Calu3 (cell line): Measurements from ENCODE around the gene POLL. TPM values are rescaled to one million over a fixed set of nuclear protein-coding genes. Genes with fewer than 3 reads are reported as not detected.
A peak's percentile ranks its signal among the peaks of the same experiment; 100 is the strongest.

Experiments
- BruUV-seq: library from RNA; stranded (reverse); fragments of 400-500 nt; replicated peaks from 2 replicates; lab custom pipeline; 2021; lab: Mats Ljungman, UMichigan
- CTCF ChIA-PET: fragments of 300-600 bp; sonication (Branson Sonifier 250); formaldehyde crosslinking; loops from one replicate; lab custom pipeline; 2022; ENCODE audit warnings: antibody characterized with exemption; lab: Charles Lee
- DNase-seq: peaks from one replicate; pipeline ENCODE4 v3.0.0; 2022
- H3K27ac Mint-ChIP-seq: one replicate; pipeline ENCODE4 v1.8.0; 2022; ENCODE audit warnings: mixed read lengths; ENCODE audit not compliant: unreplicated experiment
- H3K27me3 Mint-ChIP-seq: one replicate; pipeline ENCODE4 v1.8.0; 2022; ENCODE audit warnings: mixed read lengths; ENCODE audit not compliant: unreplicated experiment
- H3K36me3 Mint-ChIP-seq: one replicate; pipeline ENCODE4 v1.8.0; 2022; ENCODE audit warnings: mild to moderate bottlenecking, moderate library complexity, mixed read lengths; ENCODE audit not compliant: insufficient read depth, unreplicated experiment
- H3K4me1 Mint-ChIP-seq: one replicate; pipeline ENCODE4 v1.8.0; 2022; ENCODE audit warnings: mild to moderate bottlenecking, low read depth, mixed read lengths; ENCODE audit not compliant: unreplicated experiment
- H3K4me3 Mint-ChIP-seq: one replicate; pipeline ENCODE4 v1.8.0; 2022; ENCODE audit warnings: mild to moderate bottlenecking, low read depth, moderate library complexity, mixed read lengths; ENCODE audit not compliant: unreplicated experiment
- H3K9me3 Mint-ChIP-seq: one replicate; pipeline ENCODE4 v1.8.0; 2022; ENCODE audit warnings: low read depth, mixed read lengths; ENCODE audit not compliant: unreplicated experiment
- CTCF ChIP-seq: fragments of 200-600 bp; IDR thresholded peaks from one replicate; pipeline ENCODE4 v1.8.0; 2022; ENCODE audit warnings: antibody characterized with exemption; ENCODE audit not compliant: unreplicated experiment
- intact Hi-C: fragments of 100-400 bp; cut with micrococcal nuclease; formaldehyde crosslinking; loops from one replicate; pipeline ENCODE4 v1.10.0; 2022; ENCODE audit not compliant: unreplicated experiment
- total RNA-seq: library from RNA; stranded (reverse); gene quantifications from 2 replicates; pipeline ENCODE4 v1.2.3, GENCODE V29; 2022

The POLL gene
- total RNA-seq, 1 experiment from 2014 or later, result 28.4 TPM

DNA sequence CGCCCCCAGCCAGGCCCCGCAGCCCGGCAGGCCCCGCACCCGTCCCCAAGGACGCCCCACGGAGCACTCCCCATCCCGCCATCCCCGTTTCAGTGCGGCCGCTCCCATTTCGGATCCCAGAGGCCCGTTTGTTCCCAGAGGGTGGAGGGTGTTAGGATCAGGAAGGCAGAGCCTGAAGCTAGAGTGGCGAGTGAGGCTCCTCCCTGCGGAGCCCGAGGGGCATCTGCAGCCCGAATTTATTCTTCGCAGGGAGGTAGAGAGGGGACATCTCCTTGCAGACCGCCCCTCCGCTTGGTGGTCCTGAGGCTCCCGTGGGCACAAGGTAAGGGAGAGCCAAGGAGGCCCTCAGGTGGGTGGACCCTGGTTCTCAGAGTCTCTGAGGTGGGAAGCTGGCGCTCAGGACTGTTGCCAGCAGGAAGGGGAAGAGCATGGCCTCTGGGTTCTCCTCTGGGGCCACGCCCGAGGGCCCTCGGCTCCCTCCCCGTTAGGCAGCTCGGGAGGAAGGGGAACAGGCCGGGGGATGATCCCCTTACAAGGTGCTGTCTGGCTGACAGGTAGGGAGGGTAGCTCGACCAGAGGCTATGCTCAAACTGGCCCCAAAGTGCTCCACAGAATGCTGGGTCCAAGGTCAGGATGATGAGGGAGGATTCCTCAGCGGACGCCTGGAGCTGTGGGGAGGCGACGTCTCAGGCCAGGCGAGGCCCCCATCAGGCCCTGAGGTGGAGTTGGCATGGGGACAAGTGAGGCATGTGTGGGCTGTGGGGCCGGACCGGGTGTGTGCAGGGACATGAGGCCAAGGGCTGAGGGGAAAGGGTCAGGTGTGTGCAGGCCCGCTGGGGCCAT, 17.4 kb downstream of the POLL start:
- Mint-ChIP-seq H3K9me3 (no peaks in the 10 kb centered on the region), H3K27me3 (peaks cover 57% of the 10 kb centered on the region), H3K36me3 (peaks cover 19% of the 10 kb centered on the region), H3K4me1 (no peaks in the 10 kb centered on the region), H3K4me3 (peak overlapping the region; percentile 75), H3K27ac (no peak overlapping the region)
- no peak for TF ChIP-seq CTCF
- CTCF ChIA-PET, result interaction anchor here (0.5 to 1.5 kb wide), 13 partner anchors 8 to 1985 kb away, joined by 3 to 6 read pairs (median 3); partner anchors contain the start of genes DPCD and POLL
- BruUV-seq, result no TSS peak
- intact Hi-C loops, result loop anchor here (5.0 kb wide), 2 partner anchors 358 to 408 kb away; no protein-coding TSS in a partner anchor
- no peak for DNase-seq

DNA sequence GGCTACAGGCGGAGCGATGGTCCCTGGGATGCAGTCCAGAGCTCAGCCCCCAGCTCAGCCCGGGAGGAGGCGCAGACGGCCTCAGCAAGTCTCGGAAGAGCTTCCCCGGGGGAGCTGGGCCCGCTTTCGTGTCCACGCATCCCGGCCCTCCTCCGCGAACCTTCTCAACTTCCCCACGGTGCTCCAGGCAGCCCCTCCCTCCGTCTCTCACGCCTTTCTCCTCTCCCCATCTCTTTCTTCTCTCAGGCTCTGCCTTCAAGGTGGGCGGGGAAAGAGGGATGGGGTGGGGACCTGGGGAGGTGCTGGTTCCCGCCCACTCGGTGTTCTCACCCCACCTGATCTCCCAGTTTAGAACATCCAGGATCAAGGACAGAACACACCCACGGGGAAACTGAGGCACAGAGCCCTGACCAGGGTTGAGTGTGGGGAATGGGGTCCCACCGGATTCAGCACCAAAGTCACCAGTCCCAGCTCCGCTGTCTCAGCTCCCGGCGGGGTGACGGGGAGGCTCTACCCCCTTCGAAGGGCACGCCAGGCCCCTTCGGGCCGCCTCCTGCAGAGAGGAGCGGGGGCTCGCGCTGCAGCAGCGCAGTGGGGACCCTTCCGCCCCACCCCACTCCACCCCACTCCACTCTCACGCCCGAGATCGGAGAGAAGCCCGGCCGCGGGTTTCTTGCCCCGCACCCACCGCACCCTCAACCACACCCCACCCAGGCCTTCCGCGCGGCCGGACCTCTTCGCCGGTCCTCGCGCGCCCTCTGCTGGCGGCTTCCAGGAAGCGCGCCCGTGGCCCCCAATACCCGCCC, 18.2 kb downstream of the POLL start:
- no peaks in the 10 kb centered on the region for H3K9me3 Mint-ChIP-seq
- H3K36me3 Mint-ChIP-seq, result peaks cover 19% of the 10 kb centered on the region
- peak; percentile 85 for TF ChIP-seq CTCF
- CTCF ChIA-PET, result interaction anchor here (0.6 to 1.5 kb wide), 11 partner anchors 9 to 1986 kb away, joined by 3 to 11 read pairs (median 4); no protein-coding TSS in a partner anchor
- peak overlapping the region; percentile 75 for H3K4me3 Mint-ChIP-seq
- DNase-seq, result peak; percentile 76
- no TSS peak for BruUV-seq
- H3K27me3 Mint-ChIP-seq, result peaks cover 66% of the 10 kb centered on the region
- intact Hi-C loops, result loop anchor here (5.0 kb wide), 3 partner anchors 273 to 408 kb away; no protein-coding TSS in a partner anchor
- H3K27ac Mint-ChIP-seq, result no peak overlapping the region
- no peaks in the 10 kb centered on the region for H3K4me1 Mint-ChIP-seq

DNA sequence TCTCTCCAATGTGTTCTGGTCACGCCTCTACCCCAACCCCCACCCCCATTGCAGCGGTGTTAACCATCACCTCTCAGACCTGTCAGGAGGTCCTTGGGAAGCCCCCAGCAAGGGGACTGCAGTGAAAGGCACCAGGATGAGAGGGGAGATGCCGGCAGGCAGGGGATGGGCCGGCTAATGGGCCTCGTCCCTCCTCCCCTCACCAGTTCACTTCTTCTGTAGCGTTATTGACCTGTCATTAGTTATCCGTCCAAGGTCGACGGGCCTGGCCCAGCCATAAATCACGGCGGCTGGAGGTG, 18.8 kb downstream of the POLL start:
- CTCF ChIA-PET, result interaction anchor here (0.6 to 1.5 kb wide), 6 partner anchors 10 to 558 kb away, joined by 3 to 11 read pairs (median 4); no protein-coding TSS in a partner anchor
- intact Hi-C loops, result loop anchor here (5.0 kb wide), 1 partner anchor 272 kb away; no protein-coding TSS in a partner anchor

More for the DNA sequence above, 18.8 kb downstream of the POLL start:
- peaks cover 19% of the 10 kb centered on the region for H3K36me3 Mint-ChIP-seq
- no peaks in the 10 kb centered on the region for H3K9me3 Mint-ChIP-seq
- H3K27ac Mint-ChIP-seq, result no peak overlapping the region
- H3K27me3 Mint-ChIP-seq, result peaks cover 71% of the 10 kb centered on the region
- TF ChIP-seq CTCF, result no peak
- H3K4me1 Mint-ChIP-seq, result no peaks in the 10 kb centered on the region
- DNase-seq, result no peak
- no TSS peak for BruUV-seq
- peak overlapping the region; percentile 75 for H3K4me3 Mint-ChIP-seq
